Thyroid gland (tissue), 4 donors: Measurements from ENCODE around the gene SCRN2.

Source experiments
- CTCF ChIP-seq, 6 experiments: fragments of 200-600 bp in 3 of 6; fragments of 450-650 bp in 3 of 6; sonication (generic) in 3 of 6; IDR thresholded peaks; one replicate each; pipeline ENCODE4 v1.5.1; 2016 to 2019; ENCODE audit warnings: antibody characterized with exemption in 6 of 6, mild to moderate bottlenecking in 2 of 6, inconsistent platforms in 1 of 6, moderate library complexity in 1 of 6
- POLR2A ChIP-seq, 2 donors: fragments of 450-650 bp; IDR thresholded peaks; one replicate each; pipeline ENCODE4 v1.6.1; 2017; ENCODE audit warnings: antibody characterized with exemption in 2 of 2, mild to moderate bottlenecking in 2 of 2, moderate library complexity in 1 of 2

GRCh38 chr17:47804461-47804860 is 36.6 kb downstream of the SCRN2 start:
- TF ChIP-seq CTCF (IDR thresholded peaks at IDR 0.05) (no peak), POLR2A (IDR thresholded peaks at IDR 0.05) (no peak)
